Activated CD8-positive, alpha-beta T cell treated with anti-CD3 and anti-CD28 coated beads, Interleukin-2, amount 10 ng/mL, durations not matched to agents 7 days and 5 days (primary cell): Measurements from ENCODE around the gene LRRC51. TPM values are rescaled to one million over a fixed set of nuclear protein-coding genes. Genes with fewer than 3 reads are reported as not detected.
"Not testable (repeated sequence)": the region's sequence is repeated elsewhere in the genome, so short reads cannot be mapped to it uniquely, and the experiment has no call there.

Experiments
- ATAC-seq: fragments of 150-1000 bp; cut with Tn5 transposase; one replicate; pipeline ENCODE4 v1.10.0; 2021; ENCODE audit warnings: moderate library complexity
- CTCF ChIA-PET: fragments of 350-600 bp; sonication (Branson Sonifier 250); formaldehyde crosslinking; loops from one replicate; lab custom pipeline; 2021; ENCODE audit warnings: antibody characterized with exemption; lab: Charles Lee
- POLR2A ChIA-PET: fragments of 350-600 bp; sonication (Branson Sonifier 250); formaldehyde crosslinking; loops from one replicate; lab custom pipeline; 2021; ENCODE audit warnings: antibody characterized with exemption; lab: Charles Lee
- DNase-seq: peaks from one replicate; pipeline ENCODE4 v3.0.0-alpha.2; 2020
- H3K27ac Mint-ChIP-seq: one replicate; pipeline ENCODE4 v1.8.0; 2021; ENCODE audit warnings: mild to moderate bottlenecking, mixed read lengths
- H3K27me3 Mint-ChIP-seq: one replicate; pipeline ENCODE4 v1.8.0; 2021; ENCODE audit warnings: low read depth, mixed read lengths
- H3K36me3 Mint-ChIP-seq: one replicate; pipeline ENCODE4 v1.8.0; 2021; ENCODE audit warnings: low read depth, mixed read lengths
- H3K4me1 Mint-ChIP-seq: one replicate; pipeline ENCODE4 v1.8.0; 2021; ENCODE audit warnings: low read depth, mixed read lengths
- H3K4me3 Mint-ChIP-seq: one replicate; pipeline ENCODE4 v1.8.0; 2021; ENCODE audit warnings: mild to moderate bottlenecking, mixed read lengths
- H3K9me3 Mint-ChIP-seq: one replicate; pipeline ENCODE4 v1.8.0; 2022; ENCODE audit warnings: mixed read lengths; ENCODE audit not compliant: insufficient read depth
- total RNA-seq, 2 experiments: library from RNA; stranded (reverse); gene quantifications; one replicate each; pipeline ENCODE4 v1.2.3, GENCODE V29; 2021

LRRC51 gene
- total RNA-seq, 2 experiments from 2014 or later, result 6.9 to 7.0 TPM

DNA sequence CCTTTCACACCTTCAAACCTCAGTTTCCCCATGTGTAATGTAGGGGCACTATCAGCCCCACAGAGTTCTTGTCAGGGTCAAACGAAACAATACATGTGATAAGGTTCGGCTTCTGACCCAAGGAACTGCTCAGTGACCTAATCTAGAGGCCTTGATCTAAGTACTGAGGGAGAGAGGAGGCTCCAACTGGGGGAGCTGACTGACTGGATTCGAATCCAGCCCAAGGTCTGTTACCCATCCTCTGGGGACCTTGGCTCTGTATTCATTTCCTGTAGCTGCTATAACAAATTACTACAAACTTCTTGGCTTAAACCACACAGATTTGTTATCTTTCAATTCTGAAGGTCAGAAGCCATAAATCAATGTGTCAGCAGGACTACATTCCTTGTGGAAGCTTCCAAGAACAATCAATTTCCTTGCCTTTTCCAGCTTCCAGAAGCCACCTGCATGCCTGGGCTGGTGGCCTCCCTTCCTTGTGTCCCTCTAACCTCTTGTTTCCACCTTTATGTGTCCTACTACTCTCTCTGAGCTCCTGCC is 42.5 kb downstream of the LRRC51 start:
- DNase-seq (no peak), ATAC-seq (no peak)
- ChIA-PET POLR2A (interaction anchor here (2.8 kb wide), 1 partner anchor 10 kb away, joined by 11 read pairs; the partner anchor contains the start of gene ANAPC15), CTCF (no interaction called here)
- Mint-ChIP-seq H3K9me3 (peaks cover 6% of the 10 kb centered on the region), H3K27ac (no peak overlapping the region), H3K4me1 (peaks cover 6% of the 10 kb centered on the region), H3K36me3 (no peaks in the 10 kb centered on the region), H3K4me3 (no peak overlapping the region), H3K27me3 (peaks cover 4% of the 10 kb centered on the region)

GRCh38 chr11:72124046-72124445 is 43.4 kb downstream of the LRRC51 start:
- ATAC-seq (no peak), DNase-seq (no peak)
- no peak overlapping the region for H3K4me3 Mint-ChIP-seq
- H3K36me3 Mint-ChIP-seq, result peaks cover 5% of the 10 kb centered on the region
- POLR2A ChIA-PET, result interaction anchor here (2.8 kb wide), 1 partner anchor 11 kb away, joined by 11 read pairs; the partner anchor contains the start of gene ANAPC15
- peaks cover 8% of the 10 kb centered on the region for H3K9me3 Mint-ChIP-seq
- H3K4me1 Mint-ChIP-seq, result peaks cover 4% of the 10 kb centered on the region
- peaks cover 9% of the 10 kb centered on the region for H3K27me3 Mint-ChIP-seq
- CTCF ChIA-PET, result interaction anchor here (1.5 to 3.4 kb wide), 2 partner anchors 20 to 33 kb away, joined by 3 to 22 read pairs; no protein-coding TSS in a partner anchor
- H3K27ac Mint-ChIP-seq, result no peak overlapping the region

DNA sequence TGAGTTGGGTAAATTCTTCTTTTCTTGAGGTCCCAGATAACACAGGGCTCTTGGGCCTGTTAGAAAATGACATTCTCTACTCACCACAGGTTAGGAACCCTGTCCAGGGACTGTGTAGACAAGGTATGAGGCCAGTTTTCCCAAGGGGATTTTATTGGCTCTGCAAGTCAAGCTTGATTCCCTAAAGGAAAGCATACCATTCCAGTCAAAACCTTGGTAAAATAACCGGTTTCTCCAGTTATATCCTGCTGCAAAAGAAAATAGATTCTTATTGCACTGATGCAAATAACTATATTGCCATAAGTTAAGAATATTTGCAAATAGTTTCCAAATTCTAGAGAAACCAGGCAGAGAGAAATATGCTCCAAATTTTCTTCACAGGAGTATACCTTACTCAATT is 45.3 kb downstream of the LRRC51 start:
- Mint-ChIP-seq H3K9me3 (peaks cover 8% of the 10 kb centered on the region), H3K36me3 (peaks cover 7% of the 10 kb centered on the region), H3K27ac (no peak overlapping the region), H3K4me1 (no peaks in the 10 kb centered on the region), H3K4me3 (no peak overlapping the region), H3K27me3 (peaks cover 12% of the 10 kb centered on the region)
- ChIA-PET POLR2A (interaction anchor here (2.8 kb wide), 1 partner anchor 13 kb away, joined by 11 read pairs; the partner anchor contains the start of gene ANAPC15), CTCF (interaction anchor here (1.2 to 3.4 kb wide), 3 partner anchors 16 to 101 kb away, joined by 3 to 22 read pairs (median 7); no protein-coding TSS in a partner anchor)
- no peak for ATAC-seq
- no peak for DNase-seq

DNA sequence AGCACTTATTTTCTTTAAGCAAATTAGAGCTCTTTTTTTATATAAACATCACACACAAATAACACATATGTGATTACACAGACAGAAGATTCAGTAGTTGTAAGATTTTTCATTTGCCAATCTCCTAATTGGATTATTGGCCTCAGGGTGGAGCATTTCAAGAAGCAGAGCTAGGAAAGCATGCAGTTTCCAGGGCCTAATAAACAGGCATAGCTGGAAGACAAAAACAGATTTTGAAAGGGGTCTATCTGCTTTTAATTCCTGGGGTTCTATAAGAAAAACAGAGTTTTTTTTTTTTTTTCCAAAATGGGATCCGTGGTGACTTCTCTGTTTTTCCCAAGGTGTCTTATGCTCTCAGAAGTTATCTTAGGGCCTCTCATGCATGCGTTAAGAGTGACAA is 47.3 kb downstream of the LRRC51 start:
- Mint-ChIP-seq H3K4me1 (no peaks in the 10 kb centered on the region), H3K4me3 (no peak overlapping the region), H3K36me3 (peaks cover 7% of the 10 kb centered on the region), H3K27me3 (peaks cover 17% of the 10 kb centered on the region), H3K27ac (no peak overlapping the region), H3K9me3 (peaks cover 8% of the 10 kb centered on the region)
- DNase-seq (no peak), ATAC-seq (no peak)
- ChIA-PET POLR2A (no interaction called here), CTCF (interaction anchor here (1.2 kb wide), 1 partner anchor 16 kb away, joined by 9 read pairs; no protein-coding TSS in a partner anchor)

GRCh38 chr11:72129381-72129780 is 48.7 kb downstream of the LRRC51 start:
- Mint-ChIP-seq H3K27me3 (peaks cover 22% of the 10 kb centered on the region), H3K27ac (no peak overlapping the region), H3K9me3 (peaks cover 8% of the 10 kb centered on the region), H3K4me3 (no peak overlapping the region), H3K4me1 (no peaks in the 10 kb centered on the region), H3K36me3 (peaks cover 7% of the 10 kb centered on the region)
- ATAC-seq, result no peak
- DNase-seq, result no peak
- ChIA-PET CTCF (interaction anchor here (2.0 kb wide), 1 partner anchor 15 kb away, joined by 9 read pairs; no protein-coding TSS in a partner anchor), POLR2A (no interaction called here)

GRCh38 chr11:72132646-72133045 is 52.0 kb downstream of the LRRC51 start:
- peaks cover 12% of the 10 kb centered on the region for H3K36me3 Mint-ChIP-seq
- peaks cover 20% of the 10 kb centered on the region for H3K27me3 Mint-ChIP-seq
- H3K4me3 Mint-ChIP-seq, result no peak overlapping the region
- ChIA-PET POLR2A (no interaction called here), CTCF (interaction anchor here (1.1 kb wide), 1 partner anchor 107 kb away, joined by 3 read pairs; no protein-coding TSS in a partner anchor)
- H3K9me3 Mint-ChIP-seq, result peaks cover 7% of the 10 kb centered on the region
- peaks cover 4% of the 10 kb centered on the region for H3K4me1 Mint-ChIP-seq
- no peak overlapping the region for H3K27ac Mint-ChIP-seq
- ATAC-seq, result no peak
- DNase-seq, result no peak

DNA sequence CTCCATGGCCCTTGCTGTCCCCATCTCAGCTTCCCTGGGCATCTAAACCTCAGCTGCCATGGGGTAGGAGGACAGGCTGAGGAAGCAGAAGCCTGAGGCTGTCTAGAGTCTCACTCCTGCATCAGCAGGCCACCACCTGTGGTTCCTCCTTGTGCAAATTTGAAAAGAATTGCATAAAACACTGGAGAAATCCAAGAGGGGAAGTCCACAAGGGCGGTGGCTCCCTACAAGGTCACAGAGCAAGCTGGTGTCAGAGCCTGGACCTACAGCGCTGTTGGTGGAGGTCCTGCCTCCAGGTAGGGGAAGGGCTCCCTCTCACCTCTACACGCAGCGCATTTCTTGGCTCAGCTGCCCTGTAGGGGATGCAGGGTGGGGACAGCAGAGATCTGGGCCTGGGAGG is 54.8 kb downstream of the LRRC51 start, which contains the start of gene FOLR3:
TSS of gene FOLR3 (plus strand) at position 253 of the 400 bp plus-strand sequence. CDS start 228 bp downstream, outside the sequence.
- H3K4me1 Mint-ChIP-seq, POLR2A ChIA-PET: not testable (repeated sequence)
- CTCF ChIA-PET, result interaction anchor here (1.4 kb wide), 1 partner anchor 9 kb away, joined by 6 read pairs; no protein-coding TSS in a partner anchor

DNA sequence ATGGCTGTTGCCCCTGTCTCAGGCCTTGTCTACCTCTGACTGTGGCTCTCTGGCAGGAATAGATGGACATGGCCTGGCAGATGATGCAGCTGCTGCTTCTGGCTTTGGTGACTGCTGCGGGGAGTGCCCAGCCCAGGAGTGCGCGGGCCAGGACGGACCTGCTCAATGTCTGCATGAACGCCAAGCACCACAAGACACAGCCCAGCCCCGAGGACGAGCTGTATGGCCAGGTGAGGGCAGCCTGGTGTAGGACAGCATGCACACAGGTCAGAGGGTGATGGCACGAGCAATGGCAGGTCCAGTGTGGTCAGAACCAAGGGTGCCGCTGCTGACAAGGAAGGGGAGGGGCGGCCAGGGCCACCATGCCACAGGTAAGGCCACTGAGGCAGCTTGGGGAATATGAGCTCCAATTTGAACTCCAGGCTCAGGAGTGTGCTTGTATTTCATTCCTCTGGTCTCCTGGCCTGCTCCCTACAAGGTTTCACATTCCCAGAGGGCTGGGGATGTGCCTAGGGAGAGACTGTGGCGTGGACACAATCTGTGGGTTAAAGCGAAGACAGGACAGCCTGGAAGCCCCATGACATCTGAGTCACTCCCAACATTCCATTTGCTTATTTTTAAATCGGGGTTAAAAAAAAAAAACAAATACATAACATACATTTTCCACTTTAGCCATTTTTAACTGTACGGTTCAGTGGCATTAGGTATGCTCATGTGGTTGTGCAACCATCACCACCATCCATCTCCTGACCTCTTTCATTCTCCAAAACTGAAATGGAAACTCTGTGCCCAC is 55.4 kb downstream of the LRRC51 start:
- POLR2A ChIA-PET, result no interaction called here
- ATAC-seq (no peak), DNase-seq (no peak)
- Mint-ChIP-seq H3K9me3 (no peaks in the 10 kb centered on the region), H3K36me3 (peaks cover 5% of the 10 kb centered on the region), H3K4me1 (peaks cover 14% of the 10 kb centered on the region), H3K4me3 (no peak overlapping the region), H3K27ac (no peak overlapping the region), H3K27me3 (peaks cover 10% of the 10 kb centered on the region)
- CTCF ChIA-PET, result interaction anchor here (0.9 to 1.4 kb wide), 2 partner anchors 8 to 335 kb away, joined by 4 to 6 read pairs; no protein-coding TSS in a partner anchor

More for the DNA sequence above, 54.8 kb downstream of the LRRC51 start, which contains the start of gene FOLR3:
- not testable (repeated sequence) for ATAC-seq, H3K27ac Mint-ChIP-seq, H3K4me3 Mint-ChIP-seq, H3K9me3 Mint-ChIP-seq, H3K36me3 Mint-ChIP-seq, DNase-seq
- peaks cover 10% of the 10 kb centered on the region for H3K27me3 Mint-ChIP-seq

GRCh38 chr11:72136684-72137262 is 56.1 kb downstream of the LRRC51 start:
- H3K4me1 Mint-ChIP-seq, result peaks cover 21% of the 10 kb centered on the region
- H3K9me3 Mint-ChIP-seq, result no peaks in the 10 kb centered on the region
- ATAC-seq (no peak), DNase-seq (no peak)
- ChIA-PET CTCF (interaction anchor here (0.9 kb wide), 1 partner anchor 335 kb away, joined by 4 read pairs; no protein-coding TSS in a partner anchor), POLR2A (no interaction called here)
- H3K27me3 Mint-ChIP-seq, result peaks cover 10% of the 10 kb centered on the region
- no peak overlapping the region for H3K4me3 Mint-ChIP-seq
- peaks cover 5% of the 10 kb centered on the region for H3K36me3 Mint-ChIP-seq
- H3K27ac Mint-ChIP-seq, result no peak overlapping the region

- POLR2A ChIA-PET, result interaction anchor here (0.8 kb wide), 1 partner anchor 9 kb away, joined by 4 read pairs; no protein-coding TSS in a partner anchor
- Mint-ChIP-seq H3K27ac (no peak overlapping the region), H3K27me3 (no peaks in the 10 kb centered on the region), H3K4me1 (peaks cover 29% of the 10 kb centered on the region), H3K9me3 (no peaks in the 10 kb centered on the region), H3K36me3 (peaks cover 5% of the 10 kb centered on the region), H3K4me3 (no peak overlapping the region)
- no peak for DNase-seq
- no peak for ATAC-seq
- CTCF ChIA-PET, result interaction anchor here (0.7 kb wide), 1 partner anchor 48 kb away, joined by 3 read pairs; no protein-coding TSS in a partner anchor
Observed at GRCh38 chr11:72138821-72139390, 58.3 kb downstream of the LRRC51 start.

DNA sequence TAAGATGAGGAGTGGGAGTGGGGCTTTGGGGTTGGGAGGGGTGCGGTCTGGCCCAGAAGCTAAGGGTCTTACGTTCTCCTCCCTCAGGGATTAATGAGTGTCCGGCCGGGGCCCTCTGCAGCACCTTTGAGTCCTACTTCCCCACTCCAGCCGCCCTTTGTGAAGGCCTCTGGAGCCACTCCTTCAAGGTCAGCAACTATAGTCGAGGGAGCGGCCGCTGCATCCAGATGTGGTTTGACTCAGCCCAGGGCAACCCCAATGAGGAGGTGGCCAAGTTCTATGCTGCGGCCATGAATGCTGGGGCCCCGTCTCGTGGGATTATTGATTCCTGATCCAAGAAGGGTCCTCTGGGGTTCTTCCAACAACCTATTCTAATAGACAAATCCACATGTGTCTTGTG is 58.9 kb downstream of the LRRC51 start:
- ChIA-PET POLR2A (no interaction called here), CTCF (no interaction called here)
- Mint-ChIP-seq H3K27me3 (no peaks in the 10 kb centered on the region), H3K4me1 (peaks cover 30% of the 10 kb centered on the region), H3K36me3 (peaks cover 5% of the 10 kb centered on the region), H3K27ac (no peak overlapping the region), H3K9me3 (no peaks in the 10 kb centered on the region), H3K4me3 (no peak overlapping the region)
- ATAC-seq (no peak), DNase-seq (no peak)
